HL-60/S4 treated with retinoic acid at 250 ng/mL for 4 days and 3 days (cell line): Measurements from ENCODE around the gene SMIM7.

ENCODE experiments used
- in situ Hi-C: fragments of 300-500 bp; cut with MboI; formaldehyde crosslinking; loops from 2 replicates; pipeline ENCODE4 v1.7.0; 2022; ENCODE audit warnings: low sequenced_read_pairs

Gene SMIM7

GRCh38 chr19:16599655-16600346 is 60.1 kb downstream of the SMIM7 start:
- in situ Hi-C loops = no loop called here

GRCh38 chr19:16598848-16599247 is 61.1 kb downstream of the SMIM7 start:
- in situ Hi-C loops = no loop called here

- in situ Hi-C loops = no loop called here
Observed at GRCh38 chr19:16596399-16596798, 63.5 kb downstream of the SMIM7 start.
